Motor neuron (in vitro differentiated cells): ENCODE data around the gene TRAF3IP1. TPM values are rescaled to one million over a fixed set of nuclear protein-coding genes. Genes with fewer than 3 reads are reported as not detected.

ENCODE experiments used
- total RNA-seq, 8 experiments: library from RNA; unstranded; fragments of 300-600 nt; gene quantifications; 2 replicates each; pipeline versions ENCODE4 v1.2.3 to v1.2.4, GENCODE V29; 2022

TRAF3IP1 gene
- total RNA-seq, 8 experiments from 2014 or later, result 5.3 to 16.6 (median 11.7) TPM

Other genes starting within 250 kb of the TRAF3IP1 start
- under 1 TPM; 0.11 to 0.87 (median 0.39) TPM for gene ESPNL, start 220.2 kb upstream of the TRAF3IP1 start, total RNA-seq
- gene KLHL30, start 181.8 kb upstream of the TRAF3IP1 start, total RNA-seq, result under 1 TPM; 0.21 to 0.76 (median 0.42) TPM
- 1 to 10 TPM in 2 of 8 experiments, under 1 TPM in 6; 0.54 to 2.9 (median 0.80) TPM for gene ERFE, start 161.5 kb upstream of the TRAF3IP1 start, total RNA-seq
- gene ILKAP, start 116.8 kb upstream of the TRAF3IP1 start, total RNA-seq, result 10 to 100 TPM; 18.7 to 41.7 (median 23.5) TPM
- 100 to 1,000 TPM in 1 of 8 experiments, 10 to 100 TPM in 4, 1 to 10 TPM in 3; 1.9 to 176 (median 29.6) TPM for gene HES6, start 80.5 kb upstream of the TRAF3IP1 start, total RNA-seq
- 1 to 10 TPM in 7 of 8 experiments, under 1 TPM in 1; 0.66 to 8.7 (median 5.3) TPM for gene PER2, start 31.9 kb upstream of the TRAF3IP1 start, total RNA-seq
- 10 to 100 TPM; 12.1 to 50.2 (median 20.0) TPM for gene ASB1, start 106.4 kb downstream of the TRAF3IP1 start, total RNA-seq